SK-N-MC (cell line): ENCODE results near the gene MYH13.

Experiments used
- EZH2 ChIP-seq: fragments of 200-600 bp; sonication (generic); IDR thresholded peaks from one replicate; pipeline ENCODE4 v1.6.1; 2017; ENCODE audit warnings: antibody characterized with exemption
- FOXP2 ChIP-seq: optimal IDR thresholded peaks from 2 replicates; pipeline ENCODE3; 2011; ENCODE audit warnings: mild to moderate bottlenecking, moderate library complexity; ENCODE audit not compliant: insufficient read depth; ENCODE audit errors: extremely low read length, control extremely low read depth
- POLR2AphosphoS5 ChIP-seq: IDR thresholded peaks from 2 replicates; pipeline ENCODE4 v1.6.1; 2012; ENCODE audit warnings: mild to moderate bottlenecking, low read depth, low read length, borderline replicate concordance

DNA sequence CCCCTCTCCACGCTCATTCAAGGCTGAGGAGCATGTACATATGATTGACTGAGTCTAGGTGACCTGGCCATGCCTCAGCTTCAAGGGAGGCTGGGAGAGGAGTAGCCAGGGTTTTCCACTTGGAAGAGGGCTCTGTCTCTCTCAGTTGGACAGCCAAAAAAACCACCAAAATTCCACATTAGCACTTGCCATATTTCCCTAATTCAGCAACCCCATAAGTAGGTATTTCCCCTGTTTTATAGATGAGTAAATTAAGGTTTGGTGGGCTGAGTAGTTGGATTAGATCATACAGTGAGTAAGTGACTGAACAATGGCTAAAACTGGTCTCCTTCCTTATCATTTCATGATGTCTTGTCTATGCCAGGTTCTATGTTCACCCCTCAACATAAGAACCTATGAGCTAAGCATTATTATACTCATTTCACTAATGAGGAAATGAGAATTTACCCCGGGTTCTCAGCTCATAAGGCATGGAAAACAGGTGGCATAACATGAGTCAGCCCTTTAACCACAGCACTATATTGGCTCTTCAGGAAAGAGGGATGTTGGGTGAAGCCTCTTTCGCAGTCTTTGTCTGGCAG is 106.4 kb downstream of the MYH13 start:
- TF ChIP-seq POLR2AphosphoS5 (no peak), EZH2 (no peak), FOXP2 (no peak)
